Measurements from ENCODE around the gene RAD9A.

DNA sequence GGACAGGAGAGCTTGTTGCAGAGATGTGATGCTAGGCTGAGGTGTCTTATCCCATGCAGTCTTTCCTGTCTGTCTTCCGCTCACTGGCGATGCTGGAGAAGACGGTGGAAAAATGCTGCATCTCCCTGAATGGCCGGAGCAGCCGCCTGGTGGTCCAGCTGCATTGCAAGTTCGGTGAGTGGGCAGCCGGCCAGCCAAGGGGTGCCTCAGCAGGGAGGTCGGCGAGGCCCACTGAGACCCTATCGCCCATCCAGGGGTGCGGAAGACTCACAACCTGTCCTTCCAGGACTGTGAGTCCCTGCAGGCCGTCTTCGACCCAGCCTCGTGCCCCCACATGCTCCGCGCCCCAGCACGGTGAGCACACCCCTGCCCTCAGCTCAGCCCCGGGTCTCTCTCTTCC, 1.7 kb downstream of the RAD9A start:
- TF ChIP-seq, protein P1, sequence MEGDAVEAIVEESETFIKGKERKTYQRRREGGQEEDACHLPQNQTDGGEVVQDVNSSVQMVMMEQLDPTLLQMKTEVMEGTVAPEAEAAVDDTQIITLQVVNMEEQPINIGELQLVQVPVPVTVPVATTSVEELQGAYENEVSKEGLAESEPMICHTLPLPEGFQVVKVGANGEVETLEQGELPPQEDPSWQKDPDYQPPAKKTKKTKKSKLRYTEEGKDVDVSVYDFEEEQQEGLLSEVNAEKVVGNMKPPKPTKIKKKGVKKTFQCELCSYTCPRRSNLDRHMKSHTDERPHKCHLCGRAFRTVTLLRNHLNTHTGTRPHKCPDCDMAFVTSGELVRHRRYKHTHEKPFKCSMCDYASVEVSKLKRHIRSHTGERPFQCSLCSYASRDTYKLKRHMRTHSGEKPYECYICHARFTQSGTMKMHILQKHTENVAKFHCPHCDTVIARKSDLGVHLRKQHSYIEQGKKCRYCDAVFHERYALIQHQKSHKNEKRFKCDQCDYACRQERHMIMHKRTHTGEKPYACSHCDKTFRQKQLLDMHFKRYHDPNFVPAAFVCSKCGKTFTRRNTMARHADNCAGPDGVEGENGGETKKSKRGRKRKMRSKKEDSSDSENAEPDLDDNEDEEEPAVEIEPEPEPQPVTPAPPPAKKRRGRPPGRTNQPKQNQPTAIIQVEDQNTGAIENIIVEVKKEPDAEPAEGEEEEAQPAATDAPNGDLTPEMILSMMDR (IDR thresholded peaks at IDR 0.05): no peak
- TF ChIP-seq FOSL2 (IDR thresholded peaks at IDR 0.05; ENCODE audit: borderline replicate concordance, low read depth) (no peak), EZH2phosphoT487 (IDR thresholded peaks at IDR 0.05; ENCODE audit: borderline replicate concordance, low read depth) (no peak), POLR2AphosphoS5 (IDR thresholded peaks at IDR 0.05; ENCODE audit: low read depth, low read length) (no peak), GABPA (IDR thresholded peaks at IDR 0.05; ENCODE audit: low read depth) (no peak), MXI1 (IDR thresholded peaks at IDR 0.05; ENCODE audit: low read depth, low read length) (no peak), TEAD4 (IDR thresholded peaks at IDR 0.05; ENCODE audit: borderline replicate concordance, insufficient read depth) (no peak)
- TF ChIP-seq, protein P2, sequence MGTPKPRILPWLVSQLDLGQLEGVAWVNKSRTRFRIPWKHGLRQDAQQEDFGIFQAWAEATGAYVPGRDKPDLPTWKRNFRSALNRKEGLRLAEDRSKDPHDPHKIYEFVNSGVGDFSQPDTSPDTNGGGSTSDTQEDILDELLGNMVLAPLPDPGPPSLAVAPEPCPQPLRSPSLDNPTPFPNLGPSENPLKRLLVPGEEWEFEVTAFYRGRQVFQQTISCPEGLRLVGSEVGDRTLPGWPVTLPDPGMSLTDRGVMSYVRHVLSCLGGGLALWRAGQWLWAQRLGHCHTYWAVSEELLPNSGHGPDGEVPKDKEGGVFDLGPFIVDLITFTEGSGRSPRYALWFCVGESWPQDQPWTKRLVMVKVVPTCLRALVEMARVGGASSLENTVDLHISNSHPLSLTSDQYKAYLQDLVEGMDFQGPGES (IDR thresholded peaks at IDR 0.05; ENCODE audit: low read depth, low read length): no peak
- TF ChIP-seq, protein P3, sequence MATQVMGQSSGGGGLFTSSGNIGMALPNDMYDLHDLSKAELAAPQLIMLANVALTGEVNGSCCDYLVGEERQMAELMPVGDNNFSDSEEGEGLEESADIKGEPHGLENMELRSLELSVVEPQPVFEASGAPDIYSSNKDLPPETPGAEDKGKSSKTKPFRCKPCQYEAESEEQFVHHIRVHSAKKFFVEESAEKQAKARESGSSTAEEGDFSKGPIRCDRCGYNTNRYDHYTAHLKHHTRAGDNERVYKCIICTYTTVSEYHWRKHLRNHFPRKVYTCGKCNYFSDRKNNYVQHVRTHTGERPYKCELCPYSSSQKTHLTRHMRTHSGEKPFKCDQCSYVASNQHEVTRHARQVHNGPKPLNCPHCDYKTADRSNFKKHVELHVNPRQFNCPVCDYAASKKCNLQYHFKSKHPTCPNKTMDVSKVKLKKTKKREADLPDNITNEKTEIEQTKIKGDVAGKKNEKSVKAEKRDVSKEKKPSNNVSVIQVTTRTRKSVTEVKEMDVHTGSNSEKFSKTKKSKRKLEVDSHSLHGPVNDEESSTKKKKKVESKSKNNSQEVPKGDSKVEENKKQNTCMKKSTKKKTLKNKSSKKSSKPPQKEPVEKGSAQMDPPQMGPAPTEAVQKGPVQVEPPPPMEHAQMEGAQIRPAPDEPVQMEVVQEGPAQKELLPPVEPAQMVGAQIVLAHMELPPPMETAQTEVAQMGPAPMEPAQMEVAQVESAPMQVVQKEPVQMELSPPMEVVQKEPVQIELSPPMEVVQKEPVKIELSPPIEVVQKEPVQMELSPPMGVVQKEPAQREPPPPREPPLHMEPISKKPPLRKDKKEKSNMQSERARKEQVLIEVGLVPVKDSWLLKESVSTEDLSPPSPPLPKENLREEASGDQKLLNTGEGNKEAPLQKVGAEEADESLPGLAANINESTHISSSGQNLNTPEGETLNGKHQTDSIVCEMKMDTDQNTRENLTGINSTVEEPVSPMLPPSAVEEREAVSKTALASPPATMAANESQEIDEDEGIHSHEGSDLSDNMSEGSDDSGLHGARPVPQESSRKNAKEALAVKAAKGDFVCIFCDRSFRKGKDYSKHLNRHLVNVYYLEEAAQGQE (IDR thresholded peaks at IDR 0.05; ENCODE audit: low read depth, low read length): no peak
